C4-2B (cell line): ENCODE data around the gene FGFBP3.

Experiments
- CTCF ChIP-seq: fragments of 450-650 bp; conservative IDR thresholded peaks from 2 replicates; pipeline ENCODE4 v1.5.1; 2017; ENCODE audit warnings: mild to moderate bottlenecking
- ZFX ChIP-seq: fragments of 450-650 bp; IDR thresholded peaks from 2 replicates; pipeline ENCODE4 v1.6.1; 2017

- TF ChIP-seq CTCF (no peak), ZFX (no peak)
Measured at GRCh38 chr10:91886954-91887271, 22.4 kb downstream of the FGFBP3 start.
